KOPT-K1 (cell line): ENCODE results near the gene KRTAP4-1.
"Not testable (repeated sequence)": the region's sequence is repeated elsewhere in the genome, so short reads cannot be mapped to it uniquely, and the experiment has no call there.

Experiments
- H3K27ac ChIP-seq: fragments of 200-600 bp; sonication (generic); 2 replicates; pipeline ENCODE4 v1.5.1; 2016; ENCODE audit warnings: antibody characterized with exemption, mild to moderate bottlenecking, low read depth, low read length; ENCODE audit not compliant: poor library complexity, severe bottlenecking
- H3K36me3 ChIP-seq: fragments of 200-600 bp; sonication (generic); 2 replicates; pipeline ENCODE4 v1.5.1; 2017; ENCODE audit warnings: antibody characterized with exemption, mild to moderate bottlenecking, low read length, moderate library complexity; ENCODE audit not compliant: insufficient read depth
- H3K9me3 ChIP-seq: fragments of 200-600 bp; sonication (generic); 2 replicates; pipeline ENCODE4 v1.5.1; 2017; ENCODE audit warnings: antibody characterized with exemption, low read length, mild to moderate bottlenecking; ENCODE audit not compliant: insufficient read depth, poor library complexity, severe bottlenecking

Gene KRTAP4-1

DNA sequence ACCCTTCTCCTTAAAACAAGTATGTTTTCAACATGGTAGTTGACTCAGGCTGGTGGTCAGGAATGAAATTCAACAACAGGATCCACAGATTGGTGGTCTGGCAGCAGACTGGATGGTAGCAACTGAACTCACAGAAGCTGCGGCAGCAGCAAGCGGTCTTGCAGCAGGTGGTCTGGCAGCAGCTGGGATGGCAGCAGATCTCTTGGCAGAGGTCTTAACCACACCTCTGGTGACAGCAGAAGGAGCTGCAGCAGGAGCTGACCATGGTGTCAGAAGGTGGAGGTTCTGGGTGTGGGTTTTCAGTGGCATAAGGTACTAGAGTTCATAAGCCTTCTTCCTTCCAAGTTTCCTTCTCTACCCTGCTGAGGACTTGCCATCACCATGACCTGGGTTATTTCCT lies 2.2 kb upstream of the KRTAP4-1 start:
- no peaks in the 10 kb centered on the region for H3K9me3 ChIP-seq

GRCh38 chr17:41185001-41185400 lies 290 bp upstream of the KRTAP4-1 start:
- H3K36me3 ChIP-seq, result no peaks in the 10 kb centered on the region
- H3K27ac ChIP-seq, result no peak overlapping the region

More for the DNA sequence above, 2.2 kb upstream of the KRTAP4-1 start:
- H3K36me3 ChIP-seq, result no peaks in the 10 kb centered on the region
- no peak overlapping the region for H3K27ac ChIP-seq

GRCh38 chr17:41178843-41179616 lies 5.7 kb downstream of the KRTAP4-1 start:
- no peaks in the 10 kb centered on the region for H3K36me3 ChIP-seq
- H3K9me3 ChIP-seq, result no peaks in the 10 kb centered on the region
- no peak overlapping the region for H3K27ac ChIP-seq

More at GRCh38 chr17:41185001-41185400, 290 bp upstream of the KRTAP4-1 start:
- H3K9me3 ChIP-seq, result no peaks in the 10 kb centered on the region

DNA sequence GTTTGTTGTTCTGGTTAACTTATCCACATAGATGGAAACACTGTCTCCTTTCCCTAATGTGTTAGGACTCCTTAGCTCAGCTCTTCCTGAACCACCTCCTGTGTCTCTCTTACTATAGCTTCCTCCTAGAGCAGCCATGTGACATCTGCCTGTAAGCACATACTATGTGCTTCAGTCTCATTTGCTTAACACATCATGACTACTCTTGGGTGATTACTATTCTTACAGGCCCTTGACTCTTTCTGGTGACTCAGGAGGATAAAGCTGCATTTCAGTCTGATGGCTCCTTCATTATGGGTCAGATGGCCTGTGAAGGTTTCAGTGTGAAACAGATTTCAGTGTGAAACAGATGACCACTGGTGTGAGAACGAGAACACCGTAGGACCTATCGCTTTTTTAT lies 6.4 kb downstream of the KRTAP4-1 start:
- no peaks in the 10 kb centered on the region for H3K9me3 ChIP-seq
- no peaks in the 10 kb centered on the region for H3K36me3 ChIP-seq
- H3K27ac ChIP-seq, result no peak overlapping the region

DNA sequence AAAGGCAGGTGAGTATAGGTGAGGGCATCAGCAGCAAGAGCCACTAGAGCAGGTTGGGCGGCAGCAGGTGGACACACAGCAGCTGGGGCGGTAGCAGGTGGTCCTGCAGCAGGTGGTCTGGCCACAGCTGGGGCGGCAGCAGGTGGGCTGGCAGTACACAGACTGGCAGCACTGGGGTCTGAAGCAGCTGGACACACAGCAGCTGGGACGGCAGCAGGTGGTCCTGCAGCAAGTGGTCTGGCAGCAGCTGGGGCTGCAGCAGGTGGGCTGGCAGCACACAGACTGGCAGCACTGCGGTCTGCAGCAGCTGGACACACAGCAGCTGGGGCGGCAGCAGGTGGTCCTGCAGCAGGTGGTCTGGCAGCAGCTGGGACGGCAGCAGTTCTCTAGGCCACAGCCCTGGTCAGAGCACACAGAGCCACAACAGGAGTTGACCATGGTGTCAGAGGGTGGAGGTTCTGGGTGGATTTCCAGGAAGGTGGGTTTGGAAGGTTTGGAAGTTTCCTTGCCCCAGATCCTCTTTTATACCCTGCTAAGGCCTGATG lies 6.9 kb downstream of the KRTAP4-1 start, which contains the start of gene KRTAP4-2:
TSS of gene KRTAP4-2 (minus strand) at position 495 of the 545 bp plus-strand sequence. CDS start at position 438, 57 bp downstream.
- Histone ChIP-seq H3K9me3 (no peaks in the 10 kb centered on the region), H3K27ac (no peak within 1 kb of the TSS), H3K36me3 (no peaks in the 10 kb centered on the region)

DNA sequence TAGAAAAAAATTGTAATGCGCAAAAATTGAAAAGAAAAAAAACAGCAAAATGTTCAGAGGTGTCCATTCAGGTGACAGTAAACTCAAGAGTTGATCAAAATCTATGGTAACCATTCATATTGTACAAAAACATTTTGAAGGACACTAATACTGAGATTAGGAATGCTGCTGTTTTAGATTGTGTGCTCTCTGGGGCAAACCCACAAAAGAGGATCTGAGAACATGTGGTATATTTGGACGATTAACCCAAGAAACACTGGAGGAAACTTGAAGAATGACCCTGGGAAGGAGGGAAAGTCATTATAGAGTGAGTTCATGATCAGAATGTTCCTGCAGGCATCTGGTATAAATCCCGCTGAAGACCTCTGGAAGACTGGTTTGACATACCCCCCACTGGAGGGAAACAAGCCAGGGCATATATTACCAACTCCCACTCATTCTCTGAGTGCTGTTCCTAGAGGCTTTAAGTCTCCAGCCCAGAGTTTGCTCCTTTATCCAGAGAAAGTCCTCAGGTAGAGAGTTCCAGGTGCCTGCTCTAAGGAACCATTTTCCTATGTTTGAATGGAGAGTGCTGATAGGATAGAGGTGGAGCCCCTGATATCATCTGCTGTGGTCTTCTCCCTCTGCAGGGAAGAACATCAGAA lies 7.8 kb downstream of the KRTAP4-1 start:
- H3K9me3 ChIP-seq, result no peaks in the 10 kb centered on the region
- H3K36me3 ChIP-seq, result no peaks in the 10 kb centered on the region
- H3K27ac ChIP-seq, result no peak overlapping the region

GRCh38 chr17:41171886-41172285 lies 12.8 kb downstream of the KRTAP4-1 start:
- Histone ChIP-seq H3K27ac (no peak overlapping the region), H3K36me3 (no peaks in the 10 kb centered on the region), H3K9me3 (no peaks in the 10 kb centered on the region)

DNA sequence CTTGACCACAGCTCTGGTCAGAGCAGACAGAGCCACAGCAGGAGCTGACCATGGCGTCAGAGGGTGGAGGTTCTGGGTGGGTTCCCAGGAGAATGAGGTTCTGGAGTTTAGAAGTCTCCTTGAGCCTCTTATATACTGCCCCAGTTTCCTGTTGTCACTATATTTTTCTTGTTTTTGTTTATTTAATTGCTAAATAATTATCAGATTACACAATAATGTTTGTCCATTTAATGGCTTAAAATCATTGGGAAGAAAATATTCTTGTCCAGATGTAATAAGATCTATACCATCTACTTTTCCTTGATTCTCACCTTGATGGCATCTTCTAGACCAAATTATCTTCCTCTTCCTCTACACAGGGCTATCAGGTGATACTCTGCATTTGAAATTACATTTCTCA lies 16.6 kb downstream of the KRTAP4-1 start, which contains the start of gene KRTAP4-3:
TSS of gene KRTAP4-3 (minus strand) at position 101 of the 400 bp plus-strand sequence. CDS start at position 52, 49 bp downstream.
- no peak within 1 kb of the TSS for H3K27ac ChIP-seq
- H3K9me3 ChIP-seq, result no peaks in the 10 kb centered on the region
- no peaks in the 10 kb centered on the region for H3K36me3 ChIP-seq

DNA sequence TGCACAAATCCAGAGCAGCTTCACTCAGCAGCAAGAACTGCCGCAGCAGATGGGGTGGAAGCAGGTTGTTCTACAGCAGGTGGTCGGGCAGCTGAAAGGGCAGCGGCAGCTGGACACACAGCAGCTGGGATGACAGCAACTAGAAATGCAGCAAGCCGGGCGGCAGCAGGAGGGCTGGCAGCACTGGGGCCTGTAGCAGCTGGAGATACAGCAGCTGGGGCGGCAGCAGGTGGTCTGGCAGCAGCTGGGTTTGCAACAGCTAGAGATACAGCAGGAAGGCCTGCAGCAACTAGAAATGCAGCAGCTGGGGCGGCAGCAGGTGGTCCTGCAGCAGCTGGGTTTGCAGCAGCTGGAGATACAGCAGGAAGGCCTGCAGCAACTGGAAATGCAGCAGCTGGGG lies 17.1 kb downstream of the KRTAP4-1 start:
- H3K9me3 ChIP-seq, result no peaks in the 10 kb centered on the region
- no peak overlapping the region for H3K27ac ChIP-seq
- no peaks in the 10 kb centered on the region for H3K36me3 ChIP-seq

GRCh38 chr17:41163828-41164227 lies 20.9 kb downstream of the KRTAP4-1 start:
- Histone ChIP-seq H3K27ac (no peak overlapping the region), H3K36me3 (no peaks in the 10 kb centered on the region), H3K9me3 (no peaks in the 10 kb centered on the region)

DNA sequence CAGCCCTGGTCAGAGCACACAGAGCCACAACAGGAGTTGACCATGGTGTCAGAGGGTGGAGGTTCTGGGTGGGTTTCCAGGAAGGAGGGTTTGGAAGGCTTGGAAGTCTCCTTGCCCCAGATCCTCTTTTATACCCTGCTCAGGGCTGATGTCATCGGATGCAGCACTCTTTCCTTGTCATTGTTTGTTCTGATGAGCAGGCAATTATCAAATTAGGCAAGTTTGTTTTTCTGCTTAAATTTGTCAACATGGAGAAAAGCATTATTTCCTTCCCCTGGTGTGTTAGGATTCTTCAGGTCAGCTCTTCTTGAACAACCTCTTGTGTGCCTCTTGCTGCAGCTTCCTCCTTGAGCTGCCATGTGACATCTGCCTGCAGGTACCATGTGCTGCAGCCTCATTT lies 24.1 kb downstream of the KRTAP4-1 start, which contains the start of gene KRTAP4-4:
TSS of gene KRTAP4-4 (minus strand) at position 101 of the 400 bp plus-strand sequence. CDS start at position 44, 57 bp downstream.
- no peaks in the 10 kb centered on the region for H3K9me3 ChIP-seq
- H3K27ac ChIP-seq, result no peak within 1 kb of the TSS
- H3K36me3 ChIP-seq, result no peaks in the 10 kb centered on the region

DNA sequence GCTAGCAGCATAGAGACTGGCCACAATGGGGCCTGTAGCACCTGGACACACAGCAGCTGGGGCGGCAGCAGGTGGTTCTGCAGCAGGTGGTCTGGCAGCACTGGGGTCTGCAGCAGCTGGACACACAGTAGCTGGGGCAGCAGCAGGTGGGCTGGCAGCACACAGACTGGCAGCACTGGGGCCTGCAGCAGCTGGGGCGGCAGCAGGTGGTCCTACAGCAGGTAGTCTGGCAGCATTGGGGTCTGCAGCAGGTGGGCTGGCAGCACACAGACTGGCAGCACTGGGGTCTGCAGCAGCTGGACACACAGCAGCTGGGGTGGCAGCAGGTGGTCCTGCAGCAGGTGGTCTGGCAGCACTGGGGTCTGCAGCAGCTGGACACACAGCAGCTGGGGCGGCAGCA lies 24.5 kb downstream of the KRTAP4-1 start:
- H3K36me3 ChIP-seq, result not testable (repeated sequence)

GRCh38 chr17:41153856-41154255 lies 30.9 kb downstream of the KRTAP4-1 start:
- no peak overlapping the region for H3K27ac ChIP-seq
- no peaks in the 10 kb centered on the region for H3K9me3 ChIP-seq
- H3K36me3 ChIP-seq, result no peaks in the 10 kb centered on the region

More for the DNA sequence above, 24.5 kb downstream of the KRTAP4-1 start:
- H3K27ac ChIP-seq, H3K9me3 ChIP-seq: not testable (repeated sequence)

DNA sequence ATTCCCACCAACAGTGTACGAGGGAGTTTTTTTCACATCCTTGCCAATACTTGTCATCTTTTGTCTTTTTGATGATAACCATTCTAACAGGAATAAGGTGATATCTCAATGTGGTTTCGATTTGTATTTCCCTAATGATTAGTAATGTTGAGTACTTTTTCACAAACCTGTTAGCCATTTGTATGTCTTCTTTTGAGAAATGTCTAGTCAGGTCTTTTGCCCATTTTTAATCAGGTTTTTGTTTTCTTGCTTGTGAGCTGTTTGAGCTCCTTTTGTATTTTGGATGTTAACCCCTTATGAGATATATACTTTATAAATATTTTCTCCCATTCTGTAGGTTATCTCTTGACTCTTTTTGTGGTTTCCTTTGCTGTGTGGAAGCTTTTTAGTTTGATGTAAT lies 33.2 kb downstream of the KRTAP4-1 start:
- H3K9me3 ChIP-seq, result no peaks in the 10 kb centered on the region
- H3K27ac ChIP-seq, result no peak overlapping the region
- no peaks in the 10 kb centered on the region for H3K36me3 ChIP-seq

DNA sequence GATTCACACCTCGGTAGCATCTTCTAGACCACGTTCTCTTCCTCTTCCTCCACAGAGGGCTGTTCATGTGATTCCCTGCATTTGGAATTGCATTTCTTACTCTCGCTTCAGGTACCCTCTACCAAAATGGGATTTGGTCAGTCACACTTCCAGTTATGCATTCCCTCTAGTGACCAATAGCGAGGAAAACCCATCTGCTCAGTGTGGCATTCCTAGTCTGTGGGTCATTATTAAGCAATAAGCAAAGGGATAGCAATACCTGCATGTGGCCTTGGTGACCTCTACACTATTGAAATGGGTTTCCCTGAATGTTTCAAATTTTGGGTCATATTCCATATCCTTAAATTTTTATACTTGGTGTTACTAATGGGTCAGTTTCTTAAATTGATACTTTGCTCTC lies 34.7 kb downstream of the KRTAP4-1 start:
- Histone ChIP-seq H3K9me3 (no peaks in the 10 kb centered on the region), H3K27ac (no peak overlapping the region), H3K36me3 (no peaks in the 10 kb centered on the region)
